Ectodermal cell (in vitro differentiated cells): ENCODE measurements around the gene TPSB2.

ENCODE experiments used
- H3K27ac ChIP-seq: 2 replicates; pipeline ENCODE4 v1.7.0; 2013; ENCODE audit warnings: mild to moderate bottlenecking, low read depth, low read length; ENCODE audit not compliant: insufficient read depth, poor library complexity, severe bottlenecking
- H3K27me3 ChIP-seq: 2 replicates; pipeline ENCODE4 v1.7.0; 2013; ENCODE audit warnings: mild to moderate bottlenecking, low read length; ENCODE audit not compliant: insufficient read depth, control insufficient read depth, poor library complexity, severe bottlenecking
- H3K36me3 ChIP-seq: one replicate; pipeline ENCODE4 v1.7.0; 2013; ENCODE audit warnings: low read length; ENCODE audit not compliant: control insufficient read depth, insufficient read depth
- H3K4me1 ChIP-seq: one replicate; pipeline ENCODE4 v1.7.0; 2013; ENCODE audit warnings: low read length; ENCODE audit not compliant: control insufficient read depth, insufficient read depth
- H3K4me3 ChIP-seq: 2 replicates; pipeline ENCODE4 v1.7.0; 2013; ENCODE audit warnings: low read depth, low read length, control low read depth; ENCODE audit not compliant: insufficient read depth
- H3K9me3 ChIP-seq: 2 replicates; pipeline ENCODE4 v1.7.0; 2013; ENCODE audit warnings: mild to moderate bottlenecking, low read length, moderate library complexity; ENCODE audit not compliant: control insufficient read depth
- WGBS, 2 experiments: methylation state at CpG; one replicate each; pipeline ENCODE4 v1.1.7; 2013; ENCODE audit warnings: missing lambda C conversion rate in 2 of 2; 5-methylcytosine and 5-hydroxymethylcytosine counted together

Gene TPSB2

GRCh38 chr16:1220098-1220728 is 9.8 kb downstream of the TPSB2 start:
- no peaks in the 10 kb centered on the region for H3K9me3 ChIP-seq
- 95% methylated on average over 55 of the region's 55 CpGs for WGBS, 2 experiments
- no peaks in the 10 kb centered on the region for H3K36me3 ChIP-seq
- no peaks in the 10 kb centered on the region for H3K4me1 ChIP-seq
- no peaks in the 10 kb centered on the region for H3K27me3 ChIP-seq
- no peak overlapping the region for H3K27ac ChIP-seq
- H3K4me3 ChIP-seq, result no peak overlapping the region

GRCh38 chr16:1218930-1219611 is 10.9 kb downstream of the TPSB2 start:
- 93 to 94% methylated on average over 24 of the region's 24 CpGs for WGBS, 2 experiments
- H3K9me3 ChIP-seq, result no peaks in the 10 kb centered on the region
- H3K36me3 ChIP-seq, result peaks cover 7% of the 10 kb centered on the region
- H3K4me1 ChIP-seq, result no peaks in the 10 kb centered on the region
- no peak overlapping the region for H3K4me3 ChIP-seq
- H3K27me3 ChIP-seq, result no peaks in the 10 kb centered on the region
- H3K27ac ChIP-seq, result no peak overlapping the region

GRCh38 chr16:1218061-1218929 is 11.7 kb downstream of the TPSB2 start:
- H3K27me3 ChIP-seq, result no peaks in the 10 kb centered on the region
- H3K27ac ChIP-seq, result no peak overlapping the region
- H3K4me1 ChIP-seq, result no peaks in the 10 kb centered on the region
- no peak overlapping the region for H3K4me3 ChIP-seq
- 95% methylated on average over 49 of the region's 49 CpGs for WGBS, 2 experiments
- H3K36me3 ChIP-seq, result peaks cover 14% of the 10 kb centered on the region
- no peaks in the 10 kb centered on the region for H3K9me3 ChIP-seq

- no peak overlapping the region for H3K27ac ChIP-seq
- H3K4me1 ChIP-seq, result no peaks in the 10 kb centered on the region
- no peaks in the 10 kb centered on the region for H3K9me3 ChIP-seq
- H3K36me3 ChIP-seq, result peaks cover 18% of the 10 kb centered on the region
- H3K4me3 ChIP-seq, result no peak overlapping the region
- 94% methylated on average over 24 of the region's 24 CpGs for WGBS, 2 experiments
- no peaks in the 10 kb centered on the region for H3K27me3 ChIP-seq
Observed at GRCh38 chr16:1217526-1217925, 12.5 kb downstream of the TPSB2 start.

- no peaks in the 10 kb centered on the region for H3K27me3 ChIP-seq
- peaks cover 18% of the 10 kb centered on the region for H3K36me3 ChIP-seq
- H3K4me1 ChIP-seq, result no peaks in the 10 kb centered on the region
- WGBS, 2 experiments, result 96 to 97% methylated on average over 32 of the region's 32 CpGs
- H3K9me3 ChIP-seq, result no peaks in the 10 kb centered on the region
- no peak overlapping the region for H3K4me3 ChIP-seq
- no peak overlapping the region for H3K27ac ChIP-seq
Observed at GRCh38 chr16:1216681-1217400, 13.1 kb downstream of the TPSB2 start.

GRCh38 chr16:1216296-1216619 is 13.7 kb downstream of the TPSB2 start:
- Histone ChIP-seq H3K9me3 (no peaks in the 10 kb centered on the region), H3K4me1 (no peaks in the 10 kb centered on the region), H3K27ac (no peak overlapping the region), H3K36me3 (peaks cover 18% of the 10 kb centered on the region), H3K27me3 (no peaks in the 10 kb centered on the region), H3K4me3 (no peak overlapping the region)
- WGBS, 2 experiments, result 90% methylated on average over 12 of the region's 12 CpGs

GRCh38 chr16:1215574-1216295 is 14.2 kb downstream of the TPSB2 start:
- no peaks in the 10 kb centered on the region for H3K9me3 ChIP-seq
- peaks cover 18% of the 10 kb centered on the region for H3K36me3 ChIP-seq
- no peak overlapping the region for H3K4me3 ChIP-seq
- no peak overlapping the region for H3K27ac ChIP-seq
- no peaks in the 10 kb centered on the region for H3K4me1 ChIP-seq
- no peaks in the 10 kb centered on the region for H3K27me3 ChIP-seq
- WGBS, 2 experiments, result 92 to 93% methylated on average over 32 of the region's 32 CpGs

- peaks cover 18% of the 10 kb centered on the region for H3K36me3 ChIP-seq
- no peak overlapping the region for H3K4me3 ChIP-seq
- H3K9me3 ChIP-seq, result no peaks in the 10 kb centered on the region
- H3K27ac ChIP-seq, result no peak overlapping the region
- H3K4me1 ChIP-seq, result no peaks in the 10 kb centered on the region
- H3K27me3 ChIP-seq, result no peaks in the 10 kb centered on the region
- 94 to 96% methylated on average over 16 of the region's 16 CpGs for WGBS, 2 experiments
Observed at GRCh38 chr16:1214719-1215118, 15.3 kb downstream of the TPSB2 start.

GRCh38 chr16:1213796-1214372 is 16.1 kb downstream of the TPSB2 start:
- 93% methylated on average over 25 of the region's 25 CpGs for WGBS, 2 experiments
- H3K4me3 ChIP-seq, result no peak overlapping the region

More at GRCh38 chr16:1213796-1214372, 16.1 kb downstream of the TPSB2 start:
- H3K27ac ChIP-seq, result no peak overlapping the region
- H3K9me3 ChIP-seq, result no peaks in the 10 kb centered on the region
- no peaks in the 10 kb centered on the region for H3K27me3 ChIP-seq
- peaks cover 18% of the 10 kb centered on the region for H3K36me3 ChIP-seq
- H3K4me1 ChIP-seq, result no peaks in the 10 kb centered on the region
